ENCODE measurements around the gene SCGB1D2.
"Not testable (repeated sequence)": the region's sequence is repeated elsewhere in the genome, so short reads cannot be mapped to it uniquely, and the experiment has no call there.

SCGB1D2 gene, protein sequence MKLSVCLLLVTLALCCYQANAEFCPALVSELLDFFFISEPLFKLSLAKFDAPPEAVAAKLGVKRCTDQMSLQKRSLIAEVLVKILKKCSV

DNA sequence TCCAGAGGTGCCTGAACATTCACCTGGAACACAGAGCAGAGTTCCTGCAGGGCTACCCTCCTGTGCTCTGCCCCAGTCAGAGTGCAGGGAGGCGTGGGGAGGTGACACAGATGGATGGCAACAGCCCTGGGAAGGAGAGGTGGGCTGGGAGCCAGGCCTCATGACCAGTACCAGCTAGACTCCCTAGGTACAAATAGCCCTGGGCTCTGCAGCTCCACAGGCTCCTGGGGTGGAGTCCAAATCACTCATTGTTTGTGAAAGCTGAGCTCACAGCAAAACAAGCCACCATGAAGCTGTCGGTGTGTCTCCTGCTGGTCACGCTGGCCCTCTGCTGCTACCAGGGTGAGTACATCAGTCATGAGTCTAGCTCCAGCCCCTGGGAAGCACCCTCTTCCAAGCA, at the start of gene SCGB1D2:
TSS of gene SCGB1D2 (plus strand) at position 219 of the 400 bp plus-strand sequence. CDS start at position 288, 69 bp downstream.
- Histone ChIP-seq H3K4me2 (no peak within 1 kb of the TSS), H3K9me3 (no peaks in the 10 kb centered on the region), H4K20me1 (no peaks in the 10 kb centered on the region), H3K27ac (no peak within 1 kb of the TSS), H3K9ac (no peak within 1 kb of the TSS), H3K36me3 (no peaks in the 10 kb centered on the region), H3K4me1 (peaks cover under 1% of the 10 kb centered on the region; the same call in 1 of the 2 replicates), H3K27me3 (no peaks in the 10 kb centered on the region), H3K4me3 (no peak within 1 kb of the TSS)
- TF ChIP-seq Cebpa-rat (IDR thresholded peaks at IDR 0.05), result no peak

DNA sequence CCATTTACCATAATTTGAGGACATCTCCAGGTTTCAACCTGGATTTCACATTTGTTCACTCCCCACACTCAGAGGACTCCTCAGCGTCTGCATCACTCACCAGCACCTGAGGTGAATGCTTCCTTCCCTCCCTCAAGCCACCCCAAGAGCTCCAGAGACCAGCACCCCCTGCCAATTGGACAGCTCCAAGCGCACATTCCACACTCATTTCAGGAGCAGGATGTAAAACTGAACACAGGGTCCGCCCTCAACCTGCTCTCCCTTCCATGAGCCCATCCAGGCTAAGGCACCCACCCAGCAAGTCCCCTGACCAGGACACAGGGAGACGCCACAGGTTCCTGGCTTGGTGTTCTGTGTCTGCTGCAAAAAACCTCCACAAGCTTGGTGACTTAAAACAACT, 48.1 kb upstream of the SCGB1D2 start:
- Histone ChIP-seq H3K9me3 (no peaks in the 10 kb centered on the region), H3K9ac (no peak overlapping the region), H4K20me1 (no peaks in the 10 kb centered on the region), H3K27ac (no peak overlapping the region), H3K4me3 (no peak overlapping the region), H3K4me2 (no peak overlapping the region), H3K36me3 (no peaks in the 10 kb centered on the region), H3K27me3 (no peaks in the 10 kb centered on the region), H3K4me1 (no peaks in the 10 kb centered on the region)
- TF ChIP-seq Cebpa-rat (IDR thresholded peaks at IDR 0.05), result no peak

DNA sequence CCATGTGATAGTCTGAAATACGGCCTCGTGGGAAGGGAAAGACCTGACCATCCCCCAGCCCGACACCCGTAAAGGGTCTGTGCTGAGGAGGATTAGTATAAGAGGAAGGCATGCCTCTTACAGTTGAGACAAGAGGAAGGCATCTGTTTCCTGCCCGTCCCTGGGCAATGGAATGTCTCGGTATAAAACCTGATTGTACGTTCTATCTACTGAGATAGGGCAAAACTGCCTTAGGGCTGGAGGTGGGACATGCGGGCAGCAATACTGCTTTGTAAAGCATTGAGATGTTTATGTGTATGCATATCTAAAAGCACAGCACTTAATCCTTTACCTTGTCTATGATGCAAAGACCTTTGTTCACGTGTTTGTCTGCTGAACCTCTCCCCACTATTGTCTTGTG, 47.0 kb upstream of the SCGB1D2 start:
- H3K9me3 ChIP-seq, H3K9ac ChIP-seq, H3K27ac ChIP-seq, H3K4me1 ChIP-seq, H3K4me3 ChIP-seq, H3K4me2 ChIP-seq, H4K20me1 ChIP-seq, H3K27me3 ChIP-seq, H3K36me3 ChIP-seq: not testable (repeated sequence)

DNA sequence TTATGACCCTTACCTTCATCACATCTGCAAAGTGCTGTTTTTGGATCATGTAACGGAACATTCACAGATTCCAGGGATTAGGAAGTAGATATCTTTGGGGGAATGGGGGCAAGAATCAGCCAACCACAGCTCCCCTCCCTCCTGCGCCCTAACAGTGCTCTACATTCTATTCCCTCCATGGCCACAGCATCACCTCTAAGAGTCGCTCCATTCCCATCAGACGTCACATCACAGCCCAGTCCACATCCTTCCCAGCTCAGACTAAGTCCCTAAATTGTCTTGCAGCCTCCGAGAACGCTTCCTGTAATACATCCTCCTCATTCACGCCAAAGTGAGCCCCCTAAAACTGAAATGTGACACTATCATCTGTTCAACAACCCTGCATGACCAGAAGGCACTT, 46.1 kb upstream of the SCGB1D2 start:
- H3K4me1 ChIP-seq, result no peaks in the 10 kb centered on the region
- no peaks in the 10 kb centered on the region for H3K27me3 ChIP-seq
- no peak overlapping the region for H3K9ac ChIP-seq
- no peak for TF ChIP-seq Cebpa-rat (IDR thresholded peaks at IDR 0.05)
- H3K36me3 ChIP-seq, result no peaks in the 10 kb centered on the region
- no peak overlapping the region for H3K27ac ChIP-seq
- H3K4me3 ChIP-seq, result no peak overlapping the region
- H3K4me2 ChIP-seq, result no peak overlapping the region
- no peaks in the 10 kb centered on the region for H3K9me3 ChIP-seq
- no peaks in the 10 kb centered on the region for H4K20me1 ChIP-seq

DNA sequence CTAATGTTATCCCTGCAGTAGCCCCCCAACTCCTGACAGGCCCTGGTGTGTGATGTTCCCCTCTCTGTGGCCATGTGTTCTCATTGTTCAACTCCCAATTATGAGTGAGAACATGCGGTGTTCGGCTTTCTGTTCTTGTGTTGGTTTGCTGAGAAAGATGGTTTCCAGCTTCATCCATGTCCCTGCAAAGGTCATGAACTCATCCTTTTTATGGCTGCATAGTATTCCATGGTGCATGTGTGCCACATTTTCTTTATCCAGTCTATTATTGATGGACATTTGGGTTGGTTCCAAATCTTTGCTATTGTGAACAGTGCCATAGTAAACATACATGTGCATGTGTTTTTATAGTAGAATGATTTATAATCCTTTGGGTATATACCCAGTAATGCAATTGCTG, 44.6 kb upstream of the SCGB1D2 start:
- not testable (repeated sequence) for H3K9me3 ChIP-seq, H3K27me3 ChIP-seq, H3K4me3 ChIP-seq, H3K27ac ChIP-seq, H3K4me2 ChIP-seq, H4K20me1 ChIP-seq, H3K36me3 ChIP-seq, H3K4me1 ChIP-seq, H3K9ac ChIP-seq

DNA sequence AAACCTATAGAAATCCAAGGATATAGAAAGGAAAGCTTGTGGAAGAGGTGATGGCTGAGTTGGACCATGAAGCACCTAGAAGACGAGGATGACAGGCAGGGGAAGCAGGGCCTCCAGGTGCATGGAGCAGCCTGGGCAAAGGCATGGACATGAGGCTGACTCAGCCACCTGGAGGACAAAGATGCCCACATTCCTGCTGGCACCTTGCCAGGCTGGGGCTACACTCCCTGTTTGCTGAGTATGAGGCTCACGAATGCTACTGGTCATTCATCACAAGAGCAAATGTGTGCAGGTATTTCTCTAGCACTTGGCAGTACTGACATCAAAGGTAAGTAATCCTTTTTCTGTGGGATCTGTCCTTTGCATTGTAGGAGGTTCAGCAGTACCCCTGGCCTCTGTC, 40.7 kb upstream of the SCGB1D2 start:
- H3K4me3 ChIP-seq, result no peak overlapping the region
- no peak for TF ChIP-seq Cebpa-rat (IDR thresholded peaks at IDR 0.05)
- no peaks in the 10 kb centered on the region for H3K9me3 ChIP-seq
- H3K27me3 ChIP-seq, result no peaks in the 10 kb centered on the region
- H3K9ac ChIP-seq, result no peak overlapping the region
- no peaks in the 10 kb centered on the region for H4K20me1 ChIP-seq
- no peaks in the 10 kb centered on the region for H3K4me1 ChIP-seq
- no peaks in the 10 kb centered on the region for H3K36me3 ChIP-seq
- H3K27ac ChIP-seq, result no peak overlapping the region
- H3K4me2 ChIP-seq, result no peak overlapping the region

DNA sequence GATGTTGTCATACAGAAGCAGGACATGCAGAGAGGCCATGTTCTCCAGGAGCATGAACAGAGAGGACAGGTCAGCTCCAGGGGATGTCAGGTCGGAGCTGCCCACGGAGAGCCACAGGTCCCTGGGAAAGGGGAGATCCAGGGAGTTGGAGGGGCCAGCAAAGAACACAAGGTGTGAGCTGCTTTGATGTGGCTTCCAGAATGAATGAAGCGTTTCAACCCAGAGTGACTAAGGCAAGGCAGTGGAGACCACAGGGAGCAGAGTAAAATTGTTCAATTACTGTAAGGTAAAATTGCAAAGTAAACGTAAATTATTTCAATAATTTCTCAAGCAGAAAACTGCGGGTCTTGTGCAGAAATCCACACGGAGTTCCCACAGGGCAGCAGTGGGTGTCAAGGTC, 39.1 kb upstream of the SCGB1D2 start:
- Histone ChIP-seq H3K4me2 (no peak overlapping the region), H3K4me3 (no peak overlapping the region), H3K4me1 (no peaks in the 10 kb centered on the region), H3K9ac (no peak overlapping the region), H3K27ac (no peak overlapping the region), H3K9me3 (no peaks in the 10 kb centered on the region), H4K20me1 (no peaks in the 10 kb centered on the region), H3K27me3 (no peaks in the 10 kb centered on the region), H3K36me3 (no peaks in the 10 kb centered on the region)
- no peak for TF ChIP-seq Cebpa-rat (IDR thresholded peaks at IDR 0.05)

DNA sequence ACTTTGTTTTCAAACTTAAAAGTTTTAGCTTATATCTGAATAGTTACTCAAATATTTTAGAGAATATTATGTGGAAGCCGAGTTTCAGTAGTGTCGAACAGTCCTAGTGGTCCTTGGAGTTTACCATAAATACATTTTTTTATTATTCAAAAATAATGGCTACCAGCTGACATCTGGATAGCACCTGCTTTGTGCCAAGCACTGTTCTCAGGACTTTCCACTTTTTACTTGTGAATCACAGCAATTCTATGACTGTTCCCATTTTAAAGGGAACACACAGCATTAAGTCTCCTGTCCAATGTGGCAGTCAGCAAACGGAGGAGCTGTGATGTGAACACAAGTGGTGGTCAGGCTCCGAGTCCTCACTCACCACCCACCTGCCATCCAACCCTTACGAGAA, 37.6 kb upstream of the SCGB1D2 start:
- H3K27me3 ChIP-seq, result no peaks in the 10 kb centered on the region
- H3K9me3 ChIP-seq, result no peaks in the 10 kb centered on the region
- no peak overlapping the region for H3K9ac ChIP-seq
- H3K4me3 ChIP-seq, result no peak overlapping the region
- TF ChIP-seq Cebpa-rat (IDR thresholded peaks at IDR 0.05), result no peak
- H3K27ac ChIP-seq, result no peak overlapping the region
- no peak overlapping the region for H3K4me2 ChIP-seq
- no peaks in the 10 kb centered on the region for H3K4me1 ChIP-seq
- no peaks in the 10 kb centered on the region for H3K36me3 ChIP-seq
- no peaks in the 10 kb centered on the region for H4K20me1 ChIP-seq

DNA sequence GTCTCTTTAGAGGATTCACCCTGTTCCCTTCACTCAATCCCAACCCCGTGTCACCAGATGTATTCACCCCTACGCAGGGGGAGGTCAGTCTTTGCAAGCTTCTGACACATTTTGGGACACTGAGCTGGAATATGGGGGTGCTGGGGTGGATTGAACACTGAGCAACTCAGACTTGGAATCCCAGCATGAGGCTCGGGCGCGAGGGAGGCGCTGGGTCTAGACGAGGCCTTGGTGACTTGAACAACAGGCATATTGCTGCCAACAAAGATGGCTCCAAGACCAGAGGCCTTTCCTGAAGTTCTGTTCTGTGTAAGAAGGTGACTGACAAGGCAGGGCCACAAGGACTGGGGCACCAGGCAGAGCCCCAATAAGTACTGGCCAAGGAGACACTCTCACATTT, 36.6 kb upstream of the SCGB1D2 start:
- H3K9me3 ChIP-seq, result no peaks in the 10 kb centered on the region
- no peak overlapping the region for H3K9ac ChIP-seq
- H3K27me3 ChIP-seq, result no peaks in the 10 kb centered on the region
- no peaks in the 10 kb centered on the region for H3K36me3 ChIP-seq
- H3K4me1 ChIP-seq, result no peaks in the 10 kb centered on the region
- no peak overlapping the region for H3K4me3 ChIP-seq
- no peaks in the 10 kb centered on the region for H4K20me1 ChIP-seq
- TF ChIP-seq Cebpa-rat (IDR thresholded peaks at IDR 0.05), result no peak
- no peak overlapping the region for H3K4me2 ChIP-seq
- H3K27ac ChIP-seq, result no peak overlapping the region

DNA sequence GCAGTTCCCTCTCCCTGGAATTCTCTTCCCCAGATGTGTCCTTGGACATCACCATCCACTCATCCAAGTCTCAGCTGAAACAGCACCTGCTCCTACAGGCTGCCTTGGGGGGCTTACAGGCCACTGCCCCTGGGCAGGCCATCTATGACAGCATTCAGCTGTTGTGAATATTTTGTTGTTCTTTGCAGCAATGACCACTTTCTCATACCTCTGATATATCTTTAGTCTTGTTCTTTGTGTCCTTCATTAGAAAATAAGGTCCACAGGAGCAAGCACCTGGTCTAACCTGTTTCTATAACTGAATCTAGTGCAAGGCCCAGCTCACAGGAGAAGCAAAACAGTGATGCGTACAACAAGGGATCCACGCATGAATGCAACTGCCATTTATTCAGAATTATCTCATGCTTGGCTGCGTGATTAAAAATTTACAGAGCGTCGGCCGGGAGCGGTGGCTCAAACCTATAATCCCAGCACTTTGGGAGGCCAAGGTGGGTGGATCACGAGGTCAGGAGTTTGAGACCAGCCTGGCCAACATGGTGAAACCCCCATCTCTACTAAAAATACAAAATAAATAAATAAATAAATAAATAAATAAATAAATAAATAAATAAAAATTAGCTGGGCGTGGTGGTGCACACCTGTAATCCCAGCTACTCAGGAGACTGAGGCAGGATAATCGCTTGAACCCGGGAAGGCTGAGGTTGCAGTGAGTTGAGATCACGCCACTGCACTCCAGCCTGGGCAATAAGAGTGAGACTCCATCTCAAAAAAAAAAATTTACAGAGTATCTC, 35.6 kb upstream of the SCGB1D2 start:
- not testable (repeated sequence) for H3K36me3 ChIP-seq, H3K4me1 ChIP-seq, H3K9ac ChIP-seq, H3K27ac ChIP-seq, H3K4me3 ChIP-seq, H4K20me1 ChIP-seq, H3K9me3 ChIP-seq, H3K27me3 ChIP-seq, H3K4me2 ChIP-seq

DNA sequence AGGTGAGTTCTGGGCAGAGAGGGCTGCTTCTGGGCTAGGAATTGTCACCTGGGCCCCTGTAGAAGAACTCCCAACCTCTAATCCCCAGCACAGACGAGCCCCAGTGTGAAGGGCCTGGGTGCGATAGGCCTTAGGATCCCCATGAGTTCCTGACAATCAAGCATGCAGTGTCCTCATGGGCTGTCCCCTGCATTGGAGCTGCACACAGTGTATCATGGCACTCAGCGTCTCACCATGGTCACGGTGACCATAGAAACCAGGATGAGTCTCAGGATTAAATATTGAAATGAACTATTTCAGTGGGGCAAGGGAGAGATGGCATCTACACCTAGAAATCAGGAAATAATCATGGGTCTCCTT, 33.3 kb upstream of the SCGB1D2 start:
- H3K27ac ChIP-seq, result no peak overlapping the region
- no peaks in the 10 kb centered on the region for H3K36me3 ChIP-seq
- H4K20me1 ChIP-seq, result no peaks in the 10 kb centered on the region
- H3K27me3 ChIP-seq, result no peaks in the 10 kb centered on the region
- TF ChIP-seq Cebpa-rat (IDR thresholded peaks at IDR 0.05), result no peak
- H3K4me1 ChIP-seq, result no peaks in the 10 kb centered on the region
- no peak overlapping the region for H3K4me3 ChIP-seq
- no peak overlapping the region for H3K9ac ChIP-seq
- no peak overlapping the region for H3K4me2 ChIP-seq
- no peaks in the 10 kb centered on the region for H3K9me3 ChIP-seq

Measured in BLaER1 (cell line).